GM18505 (cell line): ENCODE results near the gene ELL2.

Experiments used
- ATAC-seq: cut with Tn5 transposase; IDR thresholded peaks from one replicate; pipeline ENCODE4 v1.9.1; 2021; ENCODE audit not compliant: unreplicated experiment
- POLR2A ChIP-seq: IDR thresholded peaks from 4 replicates; pipeline ENCODE4 v1.6.1; 2011; ENCODE audit warnings: borderline replicate concordance; ENCODE audit not compliant: insufficient read depth, insufficient read length; ENCODE audit errors: extremely low read depth

Gene ELL2

GRCh38 chr5:95989283-95990048, 27.8 kb upstream of the ELL2 start:
- no peak for ATAC-seq
- no peak for TF ChIP-seq POLR2A

DNA sequence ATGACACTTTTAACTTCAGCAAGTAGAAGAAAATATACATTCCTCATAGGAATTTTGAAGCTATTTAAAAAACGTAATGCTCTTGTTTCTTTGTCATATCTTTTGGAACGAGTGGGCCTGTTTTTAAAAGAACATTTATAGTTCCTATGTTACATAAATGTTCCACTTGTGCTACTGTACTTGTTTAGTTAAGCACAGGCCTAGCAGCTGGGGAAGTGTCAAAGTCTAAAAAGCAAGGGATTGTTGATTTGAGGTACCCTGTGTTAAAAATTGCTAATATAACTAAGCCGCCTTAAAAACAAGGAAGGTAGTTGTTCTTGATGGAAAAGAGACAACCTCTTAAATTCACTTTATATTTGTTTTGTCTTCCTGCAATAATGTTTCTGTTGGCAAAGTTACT, 27.2 kb upstream of the ELL2 start:
- no peak for ATAC-seq
- no peak for TF ChIP-seq POLR2A

GRCh38 chr5:95988094-95988493, 26.4 kb upstream of the ELL2 start:
- no peak for TF ChIP-seq POLR2A
- ATAC-seq: no peak

- TF ChIP-seq POLR2A: no peak
- ATAC-seq: no peak
Observed at GRCh38 chr5:95986937-95987520, 25.4 kb upstream of the ELL2 start.

- no peak for TF ChIP-seq POLR2A
- ATAC-seq: no peak
Observed at GRCh38 chr5:95986001-95986400, 24.4 kb upstream of the ELL2 start.

DNA sequence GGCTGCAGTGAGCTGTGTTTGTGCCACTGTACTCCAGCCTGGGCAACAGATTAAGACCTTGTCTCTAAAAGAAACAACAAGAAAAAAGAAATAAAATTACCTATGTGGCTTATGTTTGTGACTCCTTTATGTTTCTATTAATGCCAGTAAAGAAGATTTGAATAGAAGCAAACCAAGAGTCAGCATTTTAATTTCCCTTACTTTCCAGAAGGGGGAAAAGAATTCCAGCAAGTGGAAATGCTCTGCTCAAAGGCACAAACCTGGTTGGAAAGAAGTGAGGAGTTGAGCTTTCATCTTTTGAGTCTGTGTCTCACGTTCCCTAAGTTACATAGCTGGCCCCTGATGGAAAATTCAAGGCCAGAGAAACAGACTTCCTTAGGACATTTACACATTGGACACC, 23.6 kb upstream of the ELL2 start:
- no peak for TF ChIP-seq POLR2A

DNA sequence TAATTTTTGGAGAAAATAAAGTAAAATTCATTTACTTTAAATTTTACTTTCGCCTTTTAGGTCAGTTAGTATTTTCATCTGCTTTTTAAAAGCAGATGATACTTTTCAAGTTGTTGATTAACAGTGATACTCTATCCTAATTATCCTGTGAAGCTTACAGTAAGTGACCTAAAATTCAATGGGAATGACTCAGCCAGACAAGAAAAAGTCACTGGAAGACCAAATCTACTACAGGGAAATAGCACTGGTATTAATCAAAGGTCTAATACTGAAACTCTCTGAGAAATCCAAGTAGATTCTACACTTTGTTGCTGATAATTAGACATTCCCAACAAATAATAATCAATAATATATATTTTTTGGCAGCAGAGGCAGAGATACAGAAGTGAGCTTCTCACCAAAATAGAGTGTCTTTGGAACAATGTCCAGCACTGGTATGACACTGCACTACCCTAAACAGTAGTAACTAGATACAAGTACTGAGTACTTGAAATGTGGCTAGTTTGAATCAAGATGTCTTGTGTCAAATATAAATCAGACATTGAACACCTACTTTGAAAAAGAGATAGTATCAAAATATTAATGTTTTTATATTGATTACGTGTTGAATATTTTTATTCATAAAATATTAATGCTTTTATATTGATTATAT, 22.8 kb upstream of the ELL2 start:
- no peak for TF ChIP-seq POLR2A
- no peak for ATAC-seq

More for the DNA sequence above, 23.6 kb upstream of the ELL2 start:
- ATAC-seq: no peak

DNA sequence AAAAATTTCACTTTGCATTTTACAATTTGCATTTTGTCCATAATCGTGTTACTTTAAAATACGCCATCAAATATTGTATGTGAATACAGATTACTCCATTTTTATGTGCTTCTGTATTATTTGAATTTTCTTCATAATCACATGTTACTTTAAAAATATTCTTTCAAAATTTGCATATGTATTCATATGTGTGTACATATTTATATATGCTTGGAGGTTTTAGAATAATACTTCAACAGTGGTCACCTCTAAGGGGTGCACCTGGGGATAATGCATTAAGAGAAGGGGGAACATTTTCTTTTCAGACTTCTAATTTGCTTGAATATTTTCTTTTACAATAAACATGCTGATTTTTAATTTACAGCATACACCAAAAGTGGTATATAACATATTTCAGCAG, 21.9 kb upstream of the ELL2 start:
- ATAC-seq: no peak
- TF ChIP-seq POLR2A: no peak

DNA sequence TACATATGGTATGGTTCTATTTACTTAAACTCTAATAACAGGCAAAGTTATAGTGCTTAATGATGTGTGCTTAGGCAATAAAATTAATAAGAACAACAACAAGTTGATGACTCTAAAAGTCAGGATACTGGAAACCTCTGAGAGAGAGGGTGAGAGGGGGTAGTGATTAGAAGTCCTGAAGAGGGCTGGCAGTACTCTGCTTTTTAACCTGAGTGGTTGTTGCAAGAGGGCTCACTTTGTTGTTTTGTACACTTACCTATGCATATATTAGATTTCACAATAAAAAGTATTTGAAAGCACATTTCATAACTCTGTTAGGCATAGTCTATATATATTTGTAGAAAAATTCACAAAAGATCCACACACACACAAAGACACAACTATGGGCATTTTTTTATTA, 21.4 kb upstream of the ELL2 start:
- TF ChIP-seq POLR2A: no peak
- ATAC-seq: no peak

DNA sequence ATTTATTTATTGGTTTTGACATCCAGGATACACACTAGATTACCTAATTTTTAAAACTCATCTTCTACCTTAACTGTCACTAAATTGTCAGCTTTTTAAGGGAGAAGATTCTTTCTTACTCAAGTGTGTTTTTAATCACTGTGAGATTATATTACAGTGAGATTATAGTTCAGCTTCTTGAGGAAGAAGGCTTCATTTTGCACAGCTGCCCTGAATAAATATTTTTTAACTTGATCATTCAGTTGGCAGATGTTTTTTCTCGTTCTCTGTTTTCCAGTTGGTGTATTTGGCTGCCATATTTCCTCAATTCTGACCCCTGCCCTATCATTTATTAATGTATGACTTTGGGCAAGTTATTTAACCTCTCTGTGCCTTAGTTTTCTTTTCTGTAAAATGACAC, 15.0 kb upstream of the ELL2 start:
- ATAC-seq: no peak
- no peak for TF ChIP-seq POLR2A

GRCh38 chr5:95975703-95976102, 14.1 kb upstream of the ELL2 start:
- no peak for TF ChIP-seq POLR2A
- no peak for ATAC-seq

GRCh38 chr5:95973793-95974325, 12.2 kb upstream of the ELL2 start:
- peak; percentile 66 for ATAC-seq
- no peak for TF ChIP-seq POLR2A

DNA sequence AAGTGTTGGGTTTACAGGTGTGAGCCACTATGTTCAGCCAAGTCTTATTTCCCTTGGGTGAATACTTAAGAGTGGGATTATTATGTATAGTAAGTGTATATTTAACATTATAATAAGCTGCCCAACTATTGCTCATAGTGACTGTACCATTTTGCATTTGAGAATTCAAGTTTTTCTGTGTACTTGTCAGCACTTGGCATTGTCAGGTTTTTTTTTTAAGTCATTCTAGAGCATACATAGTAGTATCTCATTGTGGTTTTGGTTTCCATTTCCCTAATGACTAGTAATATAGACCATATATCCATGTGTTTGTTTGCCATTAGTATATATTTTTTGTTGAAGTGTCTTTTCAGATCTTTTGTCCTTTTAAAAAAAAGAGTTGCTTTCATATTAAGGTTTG, 10.5 kb upstream of the ELL2 start:
- no peak for ATAC-seq
- no peak for TF ChIP-seq POLR2A

DNA sequence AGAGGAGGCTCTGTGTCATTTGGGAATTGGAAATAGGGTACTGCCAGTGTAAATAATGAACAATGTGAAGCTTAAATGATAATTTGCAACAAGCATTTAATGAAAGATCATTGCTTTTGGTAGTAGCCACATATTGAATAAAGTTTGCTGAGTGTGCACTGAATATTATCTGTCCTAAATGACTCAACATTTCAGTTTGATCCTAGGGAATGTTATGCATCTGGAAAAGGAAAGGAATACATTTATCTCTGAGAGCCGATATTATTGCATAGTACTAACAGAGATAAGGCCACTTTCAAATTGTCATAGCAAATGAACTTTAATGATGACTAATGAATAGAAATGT, 8.7 kb upstream of the ELL2 start:
- ATAC-seq: no peak
- TF ChIP-seq POLR2A: no peak
